Activated gamma-delta T cell treated with anti-CD3 and anti-CD28 coated beads, Interleukin-2, amount 50 U/mL, for 16 hours (primary cell): ENCODE results near the gene CCDC127.
"Not testable (repeated sequence)": the region's sequence is repeated elsewhere in the genome, so short reads cannot be mapped to it uniquely, and the experiment has no call there.

ENCODE experiments used
- DNase-seq: peaks from one replicate; pipeline ENCODE4 v3.0.0-alpha.2; 2020; ENCODE audit warnings: low read depth

CCDC127 gene

GRCh38 chr5:172421-172820 is 45.5 kb downstream of the CCDC127 start:
- no peak for DNase-seq

GRCh38 chr5:171801-172331 is 46.1 kb downstream of the CCDC127 start:
- no peak for DNase-seq

- DNase-seq: no peak
These were observed 46.8 kb downstream of the CCDC127 start for GRCh38 chr5:170971-171800.

DNA sequence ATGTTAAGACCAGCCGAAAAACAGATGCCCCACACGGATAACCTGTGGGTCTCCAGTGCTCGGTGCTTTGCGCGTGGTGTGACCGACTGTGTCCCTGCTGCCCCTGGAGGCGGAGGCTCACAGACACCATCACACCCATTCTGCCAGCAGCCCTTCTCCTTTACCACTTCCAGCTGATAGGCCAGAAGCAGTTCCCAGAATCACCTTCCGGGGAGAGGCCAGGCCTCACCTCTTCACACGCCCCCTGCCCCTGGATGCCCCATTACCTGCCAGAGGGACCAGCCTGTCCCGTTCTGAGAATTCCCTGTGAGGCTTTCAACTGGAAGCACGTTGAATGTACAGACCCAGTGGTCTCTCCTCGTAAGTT is 48.2 kb downstream of the CCDC127 start:
- DNase-seq: no peak

- DNase-seq: no peak
These were observed 48.8 kb downstream of the CCDC127 start for GRCh38 chr5:169071-169727.

- no peak for DNase-seq
These were observed 49.8 kb downstream of the CCDC127 start for GRCh38 chr5:167982-168660.

DNA sequence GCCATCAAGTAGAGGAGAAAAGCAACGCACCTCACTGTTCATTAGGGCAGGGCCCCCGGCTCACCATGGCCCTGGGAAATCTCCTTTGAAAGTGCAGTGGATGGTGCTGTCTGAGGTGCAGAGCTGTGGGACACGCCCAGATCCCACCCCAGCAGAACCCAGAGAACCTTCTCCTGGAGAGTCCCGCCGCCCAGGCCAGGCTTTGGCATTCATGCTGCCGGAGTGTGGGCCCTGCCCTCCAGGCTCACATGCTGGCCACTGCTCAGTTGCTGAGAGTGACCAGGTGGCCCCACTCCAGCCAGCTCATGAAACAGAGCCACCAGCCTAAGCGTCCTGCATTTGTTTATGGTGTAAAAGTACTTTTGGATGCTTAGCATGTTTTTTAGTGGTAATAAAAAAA is 50.4 kb downstream of the CCDC127 start:
- DNase-seq: no peak

GRCh38 chr5:166441-167372 is 51.2 kb downstream of the CCDC127 start:
- no peak for DNase-seq

GRCh38 chr5:164783-165182 is 53.2 kb downstream of the CCDC127 start:
- DNase-seq: not testable (repeated sequence)

GRCh38 chr5:164244-164643 is 53.7 kb downstream of the CCDC127 start:
- DNase-seq: no peak

DNA sequence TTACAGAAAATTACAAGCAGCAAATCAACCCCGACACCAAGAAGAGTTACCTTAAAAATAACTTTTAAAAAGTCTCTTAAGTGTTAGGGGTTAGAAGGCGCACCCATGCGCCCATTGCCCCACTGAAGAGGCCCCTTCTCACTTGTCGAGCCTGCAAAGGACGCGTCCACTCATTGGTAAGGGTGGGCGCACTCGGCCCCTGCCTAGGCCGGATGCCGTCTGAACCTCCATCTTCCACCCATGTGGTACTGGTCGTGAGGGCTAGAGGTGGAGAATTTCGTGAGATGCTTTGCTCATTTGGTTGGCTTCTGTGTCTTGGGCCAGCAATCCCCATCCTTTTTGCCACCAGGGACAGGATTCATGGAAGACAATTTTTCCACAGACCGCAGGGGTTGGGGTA is 54.1 kb downstream of the CCDC127 start:
- no peak for DNase-seq

- no peak for DNase-seq
These were observed 54.7 kb downstream of the CCDC127 start for GRCh38 chr5:163338-163620.

GRCh38 chr5:162565-163337 is 55.2 kb downstream of the CCDC127 start:
- DNase-seq: no peak

- DNase-seq: no peak
These were observed 55.8 kb downstream of the CCDC127 start for GRCh38 chr5:162190-162564.

GRCh38 chr5:161803-162110 is 56.2 kb downstream of the CCDC127 start:
- DNase-seq: no peak

DNA sequence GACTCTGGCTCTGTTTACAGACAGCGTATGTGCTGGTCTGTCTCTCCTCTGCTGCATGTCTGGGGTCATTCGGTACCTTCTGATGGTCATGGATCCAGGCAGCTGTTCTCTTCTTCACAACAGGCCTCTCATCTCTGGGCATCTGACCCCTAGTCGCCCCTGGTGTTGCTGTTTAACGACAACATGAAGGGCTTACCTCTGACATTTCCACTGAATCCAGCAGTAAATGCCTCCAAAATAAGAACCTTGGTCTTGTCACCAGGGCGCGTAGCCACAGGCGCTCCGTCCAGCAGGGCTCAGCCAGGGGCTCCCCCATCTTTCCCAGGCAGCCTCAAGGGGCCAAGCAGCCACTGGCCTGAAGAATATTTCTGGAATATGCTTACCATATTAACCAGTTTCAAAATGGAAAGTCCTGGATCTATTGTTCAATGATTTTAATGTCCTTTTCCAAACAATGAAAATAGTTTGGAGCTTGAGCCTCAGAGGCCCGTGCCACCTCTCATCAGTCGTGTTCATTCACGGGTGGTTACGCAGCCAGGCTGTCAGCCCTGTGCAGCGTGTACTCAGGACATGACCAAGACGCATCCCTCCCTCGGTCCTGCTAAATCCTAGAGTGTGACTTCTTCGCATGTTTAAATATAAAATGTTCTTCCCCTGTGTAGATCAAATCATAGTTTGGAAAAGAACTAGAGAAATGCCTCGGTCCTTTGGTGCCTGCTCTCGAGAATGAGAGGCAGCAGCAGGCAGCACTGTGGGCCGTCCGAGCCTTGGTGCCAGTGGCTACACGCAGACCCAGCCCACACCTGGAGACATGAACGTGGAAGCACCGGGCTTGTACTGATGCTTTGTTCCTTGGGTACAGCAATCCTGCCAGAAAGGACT is 56.8 kb downstream of the CCDC127 start:
- DNase-seq: no peak

DNA sequence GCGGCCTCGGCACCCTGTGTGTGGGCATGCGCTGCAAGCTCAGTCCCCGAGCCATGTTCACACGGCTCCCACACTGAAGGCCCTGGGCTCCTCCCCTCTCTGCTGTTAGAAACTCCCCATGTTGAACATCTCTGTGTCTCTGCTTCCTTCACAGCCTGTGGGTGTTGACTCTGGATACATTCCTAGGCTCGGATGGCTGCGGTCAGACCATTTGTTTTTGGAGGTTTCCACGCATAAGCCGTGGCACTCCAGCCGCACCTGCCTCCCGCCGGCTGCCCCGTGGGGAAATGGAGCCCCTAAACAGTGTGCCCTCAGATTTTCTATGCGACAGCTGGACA is 57.8 kb downstream of the CCDC127 start:
- no peak for DNase-seq

GRCh38 chr5:159448-160172 is 58.3 kb downstream of the CCDC127 start:
- DNase-seq: no peak

DNA sequence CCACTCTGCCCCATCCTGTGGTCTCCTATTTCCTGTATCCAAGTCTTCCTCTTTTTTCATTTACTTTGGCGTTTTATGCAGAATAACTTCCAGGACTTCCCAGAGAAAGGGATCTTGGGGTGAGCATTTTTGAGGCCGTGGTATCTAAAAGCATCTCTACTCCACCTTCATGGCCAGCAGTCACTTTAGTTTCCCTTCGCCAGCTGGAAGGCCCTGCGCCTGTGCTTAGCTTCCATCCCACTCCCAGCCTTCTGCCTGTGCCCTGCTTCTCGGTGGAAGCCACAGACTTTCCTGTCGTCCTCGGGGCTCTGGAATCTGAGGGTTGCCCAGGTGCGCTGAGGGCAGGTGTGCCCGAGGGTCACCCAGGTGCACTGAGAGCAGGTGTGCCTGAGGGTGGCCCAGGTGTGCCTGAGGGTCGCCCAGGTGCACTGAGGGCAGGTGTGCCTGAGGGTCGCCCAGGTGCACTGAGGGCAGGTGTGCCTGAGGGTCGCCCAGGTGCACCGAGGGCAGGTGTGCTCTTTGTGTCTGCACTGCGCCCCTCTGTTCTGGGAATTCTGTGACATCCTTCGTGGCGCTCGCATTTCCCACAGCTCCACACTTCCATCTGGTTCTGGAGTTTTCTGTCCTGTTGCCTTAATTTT is 59.0 kb downstream of the CCDC127 start:
- DNase-seq: no peak
